Natural killer cell treated with Interleukin-12 subunit alpha and Interleukin-12 subunit beta and Interleukin-15 and Interleukin-18, amount 100 ng/mL, for 72 hours (primary cell): ENCODE measurements around the gene MLF2. TPM values are rescaled to one million over a fixed set of nuclear protein-coding genes. Genes with fewer than 3 reads are reported as not detected.

Experiments used
- ATAC-seq, 2 donors: fragments of 150-1000 bp; cut with Tn5 transposase in 1 of 2; sonication (Bioruptor Pico), chemical (Tn5 transposase) in 1 of 2; 2 replicates each; pipeline ENCODE4 v1.10.0; 2021
- DNase-seq: peaks from one replicate; pipeline ENCODE4 v3.0.0; 2022; ENCODE audit warnings: low spot score
- H3K27ac Mint-ChIP-seq, 2 donors: 1 replicate in 1 of 2; 2 replicates in 1 of 2; pipeline ENCODE4 v1.8.0; 2022; ENCODE audit warnings: mixed read lengths in 2 of 2, mild to moderate bottlenecking in 1 of 2, moderate library complexity in 1 of 2
- H3K27me3 Mint-ChIP-seq, 2 donors: 1 replicate in 1 of 2; 2 replicates in 1 of 2; pipeline ENCODE4 v1.8.0; 2022; ENCODE audit warnings: mixed read lengths in 2 of 2
- H3K36me3 Mint-ChIP-seq: one replicate; pipeline ENCODE4 v1.8.0; 2022; ENCODE audit warnings: mixed read lengths
- H3K4me1 Mint-ChIP-seq, 2 donors: 1 replicate in 1 of 2; 2 replicates in 1 of 2; pipeline ENCODE4 v1.8.0; 2022; ENCODE audit warnings: low read depth in 2 of 2, mixed read lengths in 2 of 2, mild to moderate bottlenecking in 1 of 2
- H3K4me3 Mint-ChIP-seq: one replicate; pipeline ENCODE4 v1.8.0; 2022; ENCODE audit warnings: mixed read lengths
- H3K9me3 Mint-ChIP-seq: 2 replicates; pipeline ENCODE4 v1.8.0; 2022; ENCODE audit warnings: mixed read lengths
- total RNA-seq, 2 donors: library from RNA; stranded (reverse); gene quantifications; one replicate each; pipeline ENCODE4 v1.2.3, GENCODE V29; 2022

Gene MLF2
- total RNA-seq, 2 donors from 2014 or later: 98.3 to 124 TPM

- Mint-ChIP-seq H3K27ac (peak overlapping the region; percentile 76 to 93), H3K27me3 (peaks cover 28 to 56% of the 10 kb centered on the region in 2 donors), H3K9me3 (no peaks in the 10 kb centered on the region), H3K4me1 (peaks cover 36 to 59% of the 10 kb centered on the region in 2 donors), H3K36me3 (peaks cover 23% of the 10 kb centered on the region), H3K4me3 (peak overlapping the region; percentile 90)
- ATAC-seq (peak; percentile 4 to 13), DNase-seq (peak; percentile 62)
Measured at GRCh38 chr12:6773590-6774351, 20.8 kb upstream of the MLF2 start.

- Mint-ChIP-seq H3K36me3 (peaks cover 23% of the 10 kb centered on the region), H3K9me3 (no peaks in the 10 kb centered on the region), H3K4me3 (peak overlapping the region; percentile 83), H3K4me1 (peaks cover 31 to 60% of the 10 kb centered on the region in 2 donors), H3K27me3 (peaks cover 29 to 48% of the 10 kb centered on the region in 2 donors), H3K27ac (peak overlapping the region; percentile 52 to 93)
- DNase-seq (peak; percentile 59), ATAC-seq (no peak)
Measured at GRCh38 chr12:6772726-6773589, 20.0 kb upstream of the MLF2 start.

- Mint-ChIP-seq H3K4me1 (peaks cover 36 to 65% of the 10 kb centered on the region in 2 donors), H3K9me3 (no peaks in the 10 kb centered on the region), H3K4me3 (peak within 1 kb of the TSS; percentile 83), H3K27me3 (peaks cover 32 to 47% of the 10 kb centered on the region in 2 donors), H3K27ac (peak within 1 kb of the TSS; percentile 52 to 93), H3K36me3 (peaks cover 23% of the 10 kb centered on the region)
- DNase-seq (peak; percentile 61), ATAC-seq (peak; percentile 23 to 37)
Measured at GRCh38 chr12:6772331-6772695, 19.4 kb upstream of the MLF2 start, which contains the start of gene LAG3. LAG3 (plus strand) TSS chr12:6772520; CDS start chr12:6772853, 333 bp downstream.

GRCh38 chr12:6771509-6772330 lies 18.8 kb upstream of the MLF2 start:
- H3K27ac Mint-ChIP-seq: peak overlapping the region; percentile 52 to 93
- DNase-seq (peak; percentile 12), ATAC-seq (no peak)
- peaks cover 32 to 47% of the 10 kb centered on the region in 2 donors for H3K27me3 Mint-ChIP-seq
- H3K9me3 Mint-ChIP-seq: no peaks in the 10 kb centered on the region
- H3K36me3 Mint-ChIP-seq: peaks cover 22% of the 10 kb centered on the region
- H3K4me3 Mint-ChIP-seq: peak overlapping the region; percentile 83
- H3K4me1 Mint-ChIP-seq: peaks cover 39 to 64% of the 10 kb centered on the region in 2 donors

GRCh38 chr12:6771091-6771495 lies 18.2 kb upstream of the MLF2 start:
- DNase-seq (peak; percentile 31), ATAC-seq (no peak)
- Mint-ChIP-seq H3K9me3 (no peaks in the 10 kb centered on the region), H3K36me3 (peaks cover 16% of the 10 kb centered on the region), H3K4me3 (peak overlapping the region; percentile 83), H3K4me1 (peaks cover 36 to 58% of the 10 kb centered on the region in 2 donors), H3K27ac (peak overlapping the region; percentile 52 to 93), H3K27me3 (peaks cover 32 to 41% of the 10 kb centered on the region in 2 donors)

DNA sequence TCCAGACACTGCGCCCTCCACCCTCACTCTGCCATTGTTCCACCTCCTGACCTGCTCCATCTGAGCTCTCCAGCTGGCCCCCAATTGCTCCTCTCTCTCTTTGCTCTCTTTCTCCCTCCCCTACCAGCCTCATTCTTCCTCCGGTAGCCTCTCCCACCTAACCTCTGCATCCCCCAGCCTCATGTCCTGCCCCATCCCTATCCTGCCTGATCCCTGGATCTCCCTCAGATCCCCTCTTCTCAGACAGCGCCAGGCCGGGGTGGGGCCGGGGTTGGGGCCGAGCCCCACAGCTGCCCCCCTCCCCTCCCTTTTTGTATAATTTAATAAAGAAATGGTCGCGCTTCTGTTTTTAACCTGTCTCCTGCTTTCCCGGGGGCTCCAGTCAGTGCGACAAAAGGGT lies 17.7 kb upstream of the MLF2 start:
- Mint-ChIP-seq H3K27me3 (peaks cover 34 to 39% of the 10 kb centered on the region in 2 donors), H3K36me3 (peaks cover 11% of the 10 kb centered on the region), H3K4me3 (peak overlapping the region; percentile 37), H3K9me3 (no peaks in the 10 kb centered on the region), H3K27ac (peak overlapping the region; percentile 52 to 93), H3K4me1 (peaks cover 35 to 54% of the 10 kb centered on the region in 2 donors)
- ATAC-seq (no peak), DNase-seq (peak; percentile 26)

DNA sequence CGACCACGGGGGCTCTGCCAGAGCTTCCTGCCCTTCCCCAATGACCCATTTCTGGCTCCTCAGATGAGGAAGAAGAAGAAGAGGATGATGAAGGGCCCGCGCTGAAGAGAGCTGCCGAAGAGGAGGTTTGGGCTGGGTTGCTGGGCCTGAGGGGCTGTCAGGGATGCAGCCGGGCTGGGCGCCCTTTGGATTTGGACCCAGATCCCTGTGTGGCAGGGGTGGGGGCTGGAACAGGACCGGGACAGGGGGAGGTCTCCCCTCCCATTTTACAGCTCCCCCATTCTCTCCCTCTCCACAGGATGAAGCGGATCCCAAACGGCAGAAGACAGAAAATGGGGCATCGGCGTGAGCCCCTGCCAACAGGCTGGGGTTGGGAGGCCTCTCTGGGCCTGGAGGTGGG lies 17.2 kb upstream of the MLF2 start:
- no peaks in the 10 kb centered on the region for H3K9me3 Mint-ChIP-seq
- peaks cover 34 to 39% of the 10 kb centered on the region in 2 donors for H3K27me3 Mint-ChIP-seq
- ATAC-seq (no peak), DNase-seq (peak; percentile 12)
- H3K27ac Mint-ChIP-seq: peak overlapping the region in 1 of 2 donors; percentile 72
- peaks cover 7% of the 10 kb centered on the region for H3K36me3 Mint-ChIP-seq
- no peak overlapping the region for H3K4me3 Mint-ChIP-seq
- H3K4me1 Mint-ChIP-seq: peaks cover 35 to 54% of the 10 kb centered on the region in 2 donors

DNA sequence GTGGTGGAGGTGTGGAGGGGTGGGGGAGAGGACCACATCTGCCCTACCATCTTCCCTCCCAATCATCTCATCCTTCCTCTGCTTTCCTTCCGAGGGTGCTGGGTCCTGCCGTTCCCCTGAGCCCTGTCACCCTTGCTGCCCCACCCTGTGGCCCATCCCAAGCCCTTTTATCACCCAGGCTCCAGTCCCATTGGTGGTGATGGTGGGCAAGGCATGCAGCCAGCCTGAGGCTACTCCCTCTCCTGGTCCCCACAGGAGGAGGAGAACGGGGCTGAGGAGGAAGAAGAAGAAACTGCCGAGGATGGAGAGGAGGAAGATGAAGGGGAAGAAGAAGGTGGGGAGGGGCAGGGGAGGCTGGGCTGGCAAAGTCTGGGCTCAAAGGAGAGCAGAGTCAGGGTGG lies 16.7 kb upstream of the MLF2 start:
- H3K4me1 Mint-ChIP-seq: peaks cover 33 to 54% of the 10 kb centered on the region in 2 donors
- peaks cover 33 to 37% of the 10 kb centered on the region in 2 donors for H3K27me3 Mint-ChIP-seq

GRCh38 chr12:6768990-6769389 lies 16.0 kb upstream of the MLF2 start:
- no peaks in the 10 kb centered on the region for H3K36me3 Mint-ChIP-seq
- ATAC-seq (no peak), DNase-seq (peak; percentile 54)
- H3K4me3 Mint-ChIP-seq: peak overlapping the region; percentile 93
- H3K27me3 Mint-ChIP-seq: peaks cover 36 to 40% of the 10 kb centered on the region in 2 donors
- peak overlapping the region; percentile 12 to 72 for H3K27ac Mint-ChIP-seq
- H3K4me1 Mint-ChIP-seq: peaks cover 37 to 55% of the 10 kb centered on the region in 2 donors
- no peaks in the 10 kb centered on the region for H3K9me3 Mint-ChIP-seq

More for the DNA sequence above, 16.7 kb upstream of the MLF2 start:
- H3K27ac Mint-ChIP-seq: peak overlapping the region; percentile 12 to 72
- H3K9me3 Mint-ChIP-seq: no peaks in the 10 kb centered on the region
- peaks cover 3% of the 10 kb centered on the region for H3K36me3 Mint-ChIP-seq
- ATAC-seq (no peak), DNase-seq (peak; percentile 41)
- peak overlapping the region; percentile 21 for H3K4me3 Mint-ChIP-seq

GRCh38 chr12:6768437-6768914 lies 15.5 kb upstream of the MLF2 start:
- no peak for ATAC-seq
- Mint-ChIP-seq H3K27me3 (peaks cover 36 to 40% of the 10 kb centered on the region in 2 donors), H3K4me1 (peaks cover 37 to 56% of the 10 kb centered on the region in 2 donors), H3K36me3 (no peaks in the 10 kb centered on the region), H3K9me3 (no peaks in the 10 kb centered on the region), H3K4me3 (peak overlapping the region; percentile 93), H3K27ac (peak overlapping the region in 1 of 2 donors; percentile 72)
- DNase-seq: peak; percentile 13

DNA sequence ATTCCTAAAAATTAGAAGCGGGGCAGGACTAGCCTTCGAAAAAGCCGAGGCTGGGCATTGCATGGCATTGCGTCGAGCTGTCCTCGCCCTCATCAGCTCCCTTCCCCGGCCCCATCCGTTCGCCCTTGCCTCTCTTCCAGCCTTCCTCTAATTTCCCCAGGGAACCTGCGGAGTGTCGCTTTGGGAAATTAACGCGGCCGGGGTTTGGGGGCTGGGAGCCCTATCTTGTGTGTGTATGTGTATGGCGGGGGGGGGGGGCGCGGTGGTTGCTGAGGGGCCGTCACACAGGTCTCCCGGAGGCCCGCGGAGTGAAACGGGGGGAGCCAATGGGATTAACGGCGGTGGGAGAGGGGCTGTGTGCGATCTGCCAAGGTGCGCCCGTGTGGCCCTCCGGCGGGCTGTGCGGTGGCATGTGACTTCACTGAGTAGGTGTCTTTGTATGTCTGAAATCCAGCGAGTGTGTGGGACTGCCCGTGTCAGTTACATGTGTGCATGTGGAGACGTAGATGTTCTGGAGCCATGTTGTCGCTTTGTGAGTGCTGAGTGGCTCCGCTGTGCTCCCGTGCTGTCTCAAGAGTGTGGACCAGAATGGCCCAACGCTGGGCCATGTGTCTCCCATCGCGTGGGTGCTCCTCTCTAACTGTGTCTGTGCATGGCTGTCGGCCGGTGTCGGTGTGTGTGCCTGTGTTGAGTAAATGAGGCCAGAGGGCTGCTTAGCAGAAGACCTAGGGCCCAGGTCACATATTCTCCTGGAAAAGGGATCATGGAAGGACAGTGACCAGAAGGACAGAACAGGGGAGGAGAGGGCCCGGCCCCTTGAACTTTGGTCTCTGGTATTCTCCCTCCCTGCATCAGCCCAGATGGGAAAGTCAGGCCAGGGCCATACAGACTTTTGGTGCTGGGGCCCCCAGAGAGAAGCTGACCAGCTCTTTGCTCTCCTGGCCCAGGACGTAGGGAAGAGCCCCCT lies 14.7 kb upstream of the MLF2 start:
- ATAC-seq (no peak), DNase-seq (peak; percentile 50)
- Mint-ChIP-seq H3K9me3 (no peaks in the 10 kb centered on the region), H3K36me3 (no peaks in the 10 kb centered on the region), H3K27ac (peak overlapping the region; percentile 68 to 72), H3K4me1 (peaks cover 33 to 56% of the 10 kb centered on the region in 2 donors), H3K4me3 (peak overlapping the region; percentile 93), H3K27me3 (peaks cover 36 to 37% of the 10 kb centered on the region in 2 donors)
